Fibroblast of lung (primary cell): ENCODE results near the gene SLC39A5. TPM values are rescaled to one million over a fixed set of nuclear protein-coding genes. Genes with fewer than 3 reads are reported as not detected.
"Not testable (repeated sequence)": the region's sequence is repeated elsewhere in the genome, so short reads cannot be mapped to it uniquely, and the experiment has no call there.

Experiments
- DNase-seq, 2 donors: peaks; one replicate each; pipeline versions ENCODE4 v3.0.0 to v3.0.0-alpha.2; 2010; ENCODE audit warnings: low read depth in 2 of 2
- H2AFZ ChIP-seq: 2 replicates; pipeline ENCODE4 v1.5.1; 2012; ENCODE audit warnings: low read length, control low read depth, inconsistent platforms
- H3K27ac ChIP-seq: 2 replicates; pipeline ENCODE4 v1.5.1; 2011; ENCODE audit warnings: low read length, control low read depth; ENCODE audit not compliant: insufficient read depth
- H3K27me3 ChIP-seq: 2 replicates; pipeline ENCODE4 v1.5.1; 2011; ENCODE audit warnings: mild to moderate bottlenecking, low read length; ENCODE audit not compliant: control insufficient read depth, insufficient read depth
- H3K36me3 ChIP-seq: 2 replicates; pipeline ENCODE4 v1.5.1; 2011; ENCODE audit warnings: low read length; ENCODE audit not compliant: control insufficient read depth, insufficient read depth
- H3K4me1 ChIP-seq: 2 replicates; pipeline ENCODE4 v1.5.1; 2011; ENCODE audit warnings: low read length; ENCODE audit not compliant: control insufficient read depth, insufficient read depth; ENCODE audit errors: extremely low read depth
- H3K4me2 ChIP-seq: 2 replicates; pipeline ENCODE4 v1.5.1; 2011; ENCODE audit warnings: low read length, control low read depth; ENCODE audit not compliant: insufficient read depth; ENCODE audit errors: extremely low read depth
- H3K4me3 ChIP-seq, 4 experiments: fragments of 200-600 bp in 1 of 4; sonication (generic) in 1 of 4; replicated peaks in 1 of 4; 2 replicates each; pipeline ENCODE4 v1.5.1; 2011 to 2016; ENCODE audit warnings: low read length in 4 of 4, low read depth in 3 of 4, mild to moderate bottlenecking in 3 of 4, control low read depth in 2 of 4, inconsistent platforms in 1 of 4, mixed read lengths in 1 of 4; ENCODE audit not compliant: insufficient read depth in 1 of 4; ENCODE audit errors: control extremely low read depth in 1 of 4
- H3K79me2 ChIP-seq: 2 replicates; pipeline ENCODE4 v1.5.1; 2012; ENCODE audit warnings: mild to moderate bottlenecking, low read length, inconsistent platforms; ENCODE audit not compliant: control insufficient read depth, insufficient read depth
- H3K9ac ChIP-seq: 2 replicates; pipeline ENCODE4 v1.5.1; 2011; ENCODE audit warnings: mild to moderate bottlenecking, low read length, control low read depth; ENCODE audit not compliant: insufficient read depth
- H3K9me3 ChIP-seq: 2 replicates; pipeline ENCODE4 v1.5.1; 2012; ENCODE audit warnings: low read depth, low read length; ENCODE audit not compliant: control insufficient read depth, insufficient read depth
- H4K20me1 ChIP-seq: 2 replicates; pipeline ENCODE4 v1.5.1; 2011; ENCODE audit warnings: low read length; ENCODE audit not compliant: control insufficient read depth, insufficient read depth; ENCODE audit errors: extremely low read depth
- CTCF ChIP-seq, 2 donors: IDR thresholded peaks in 1 of 2; conservative IDR thresholded peaks in 1 of 2; 1 replicate in 1 of 2; 2 replicates in 1 of 2; pipeline ENCODE4 v1.5.1; 2011 to 2012; ENCODE audit warnings: low read length in 2 of 2, control low read depth in 1 of 2, inconsistent platforms in 1 of 2, low read depth in 1 of 2, mild to moderate bottlenecking in 1 of 2
- EZH2 ChIP-seq: IDR thresholded peaks from 2 replicates; pipeline ENCODE4 v1.5.1; 2012; ENCODE audit warnings: low read length, control low read depth, mild to moderate bottlenecking; ENCODE audit errors: missing control alignments
- polyA plus RNA-seq, 2 donors: library from polyadenylated mRNA; depleted of rRNA in 1 of 2; stranded (reverse) in 1 of 2; unstranded in 1 of 2; fragments of >200 nt; gene quantifications; 2 replicates each; pipeline ENCODE4 v1.2.1, GENCODE V29; 2011 to 2012; ENCODE audit warnings: missing spikeins in 1 of 2
- total RNA-seq: library from RNA; depleted of rRNA; stranded (reverse); fragments of >200 nt; gene quantifications from 2 replicates; pipeline ENCODE4 v1.2.1, GENCODE V29; 2014

SLC39A5 gene
- total and polyA plus RNA-seq, 2 donors (not counting 1 experiment from before 2014, with no cell fraction given), result not detected

GRCh38 chr12:56266693-56267442 is 37.0 kb downstream of the SLC39A5 start, which contains the start of gene COQ10A:
Gene COQ10A, plus strand, starts transcription at chr12:56266942. Its CDS starts 177 bp downstream, at chr12:56267119.
- no peaks in the 10 kb centered on the region for H3K79me2 ChIP-seq
- H3K4me1 ChIP-seq, result peaks cover 6% of the 10 kb centered on the region
- peak within 1 kb of the TSS; percentile 81 for H3K9ac ChIP-seq
- H3K4me3 ChIP-seq, result peak within 1 kb of the TSS; percentile 68 to 82 (median 74)
- TF ChIP-seq EZH2 (no peak), CTCF (conservative IDR thresholded peaks at IDR 0.05 in 1 of 2, IDR thresholded peaks at IDR 0.05 in 1 of 2; ENCODE audit: low read depth in 1 of 2, low read length in 2 of 2) (peak; percentile 56 to 75)
- peak within 1 kb of the TSS; percentile 93 for H3K4me2 ChIP-seq
- peak within 1 kb of the TSS; percentile 89 for H2AFZ ChIP-seq
- H3K27ac ChIP-seq, result peak within 1 kb of the TSS; percentile 92
- H3K27me3 ChIP-seq, result no peaks in the 10 kb centered on the region
- DNase-seq, result peak; percentile 80 to 84
- peaks cover 4% of the 10 kb centered on the region for H3K36me3 ChIP-seq
- H4K20me1 ChIP-seq, result no peaks in the 10 kb centered on the region
- H3K9me3 ChIP-seq, result no peaks in the 10 kb centered on the region

DNA sequence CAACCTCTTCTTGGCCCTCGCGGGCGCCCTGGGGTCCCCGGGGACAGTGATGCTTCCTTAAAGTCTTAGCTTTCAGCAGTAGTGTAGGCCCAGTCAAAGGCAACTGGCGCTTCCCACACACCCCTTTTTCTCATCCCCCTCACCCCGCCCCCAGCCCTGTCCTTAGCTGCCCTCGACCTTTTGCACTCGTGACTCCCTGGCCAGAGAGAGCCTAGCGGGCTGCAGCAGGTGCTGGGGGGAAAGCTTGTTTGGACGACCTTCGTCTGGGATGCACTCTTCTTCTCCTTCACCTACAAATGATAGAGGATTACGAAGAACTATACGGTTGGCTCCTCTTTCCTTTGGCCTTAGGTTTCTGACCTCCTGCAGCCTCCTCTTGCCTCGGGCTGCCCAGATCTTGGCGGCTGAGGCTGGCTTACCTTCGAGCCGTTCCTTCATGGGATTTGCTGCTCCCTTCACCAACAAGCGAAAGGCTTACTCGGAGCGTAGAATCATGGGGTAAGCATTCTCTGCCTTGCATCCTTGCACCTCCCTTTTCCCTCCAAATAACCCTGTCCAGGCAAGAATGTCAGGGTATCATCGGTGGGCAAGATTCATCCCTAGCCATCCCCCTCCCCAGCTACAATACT is 37.7 kb downstream of the SLC39A5 start:
- TF ChIP-seq CTCF (conservative IDR thresholded peaks at IDR 0.05 in 1 of 2, IDR thresholded peaks at IDR 0.05 in 1 of 2; ENCODE audit: low read depth in 1 of 2, low read length in 2 of 2) (no peak), EZH2 (no peak)
- Histone ChIP-seq H3K9me3 (no peaks in the 10 kb centered on the region), H3K4me3 (peak overlapping the region; percentile 68 to 82 (median 74)), H2AFZ (peak overlapping the region; percentile 79), H3K4me2 (peak overlapping the region; percentile 83), H3K27me3 (no peaks in the 10 kb centered on the region), H3K4me1 (peaks cover 3% of the 10 kb centered on the region), H4K20me1 (no peaks in the 10 kb centered on the region), H3K27ac (peak overlapping the region; percentile 31), H3K36me3 (peaks cover 6% of the 10 kb centered on the region), H3K79me2 (no peaks in the 10 kb centered on the region), H3K9ac (peak overlapping the region; percentile 40)
- DNase-seq, result no peak

DNA sequence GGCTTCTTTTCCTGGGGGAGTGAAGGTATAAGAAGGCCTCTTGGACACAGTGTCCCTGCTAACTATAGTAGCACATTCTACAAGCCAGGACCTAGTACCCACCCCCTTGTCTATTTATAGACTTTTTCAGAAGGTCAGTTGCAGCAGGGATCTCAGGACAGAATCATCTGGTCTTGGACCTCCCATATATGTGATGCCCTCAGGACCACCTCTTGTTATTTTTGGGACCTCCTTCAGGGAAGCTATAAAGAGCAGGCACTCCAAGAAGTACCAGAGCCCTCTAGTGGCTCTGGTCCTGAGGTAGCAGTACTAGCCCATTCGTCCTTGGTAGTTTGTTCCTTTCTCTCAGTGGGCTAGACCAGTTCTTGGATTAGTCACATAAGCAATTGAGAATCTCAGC is 41.2 kb downstream of the SLC39A5 start:
- peak; percentile 16 to 31 for DNase-seq
- Histone ChIP-seq H2AFZ (no peak overlapping the region), H4K20me1 (no peaks in the 10 kb centered on the region), H3K4me3 (no peak overlapping the region), H3K9me3 (no peaks in the 10 kb centered on the region), H3K36me3 (peaks cover 19% of the 10 kb centered on the region), H3K27ac (no peak overlapping the region), H3K4me2 (no peak overlapping the region), H3K79me2 (no peaks in the 10 kb centered on the region), H3K9ac (no peak overlapping the region), H3K4me1 (peaks cover 3% of the 10 kb centered on the region), H3K27me3 (no peaks in the 10 kb centered on the region)
- no peak for TF ChIP-seq EZH2
- peak; percentile 49 to 61 for TF ChIP-seq CTCF (conservative IDR thresholded peaks at IDR 0.05 in 1 of 2, IDR thresholded peaks at IDR 0.05 in 1 of 2; ENCODE audit: low read depth in 1 of 2, low read length in 2 of 2)

DNA sequence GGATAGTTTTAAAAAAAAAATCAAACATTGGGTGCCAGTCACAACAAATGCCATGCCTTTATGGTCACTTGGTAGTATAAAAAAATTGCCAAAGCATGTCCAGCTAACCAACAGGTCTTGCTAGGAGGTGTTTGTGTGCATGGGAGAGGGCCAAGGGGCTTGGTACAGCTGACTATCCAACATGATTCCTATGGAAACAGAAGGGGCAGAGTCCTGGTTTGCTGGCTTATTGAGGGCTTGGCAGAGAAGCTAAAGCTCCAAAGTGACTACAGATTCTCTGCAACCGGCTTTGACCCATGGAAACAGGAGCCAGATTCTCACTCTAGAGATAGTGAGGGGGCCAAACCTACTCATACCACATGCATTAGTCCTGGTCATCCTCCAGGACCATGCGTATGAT is 42.6 kb downstream of the SLC39A5 start:
- H3K36me3 ChIP-seq, result peaks cover 19% of the 10 kb centered on the region
- H2AFZ ChIP-seq, H3K27ac ChIP-seq, H3K4me2 ChIP-seq, H3K79me2 ChIP-seq, DNase-seq, H3K4me1 ChIP-seq, H3K9me3 ChIP-seq, H3K9ac ChIP-seq, H3K27me3 ChIP-seq, H3K4me3 ChIP-seq, H4K20me1 ChIP-seq: not testable (repeated sequence)
